ENCODE data around the gene AGBL4.
A peak's percentile ranks its signal among the peaks of the same experiment; 100 is the strongest.

Gene AGBL4

GRCh38 chr1:49187056-49187455, 836.7 kb downstream of the AGBL4 start:
- DNase-seq (ENCODE audit: low read depth, low spot score) = no peak

DNA sequence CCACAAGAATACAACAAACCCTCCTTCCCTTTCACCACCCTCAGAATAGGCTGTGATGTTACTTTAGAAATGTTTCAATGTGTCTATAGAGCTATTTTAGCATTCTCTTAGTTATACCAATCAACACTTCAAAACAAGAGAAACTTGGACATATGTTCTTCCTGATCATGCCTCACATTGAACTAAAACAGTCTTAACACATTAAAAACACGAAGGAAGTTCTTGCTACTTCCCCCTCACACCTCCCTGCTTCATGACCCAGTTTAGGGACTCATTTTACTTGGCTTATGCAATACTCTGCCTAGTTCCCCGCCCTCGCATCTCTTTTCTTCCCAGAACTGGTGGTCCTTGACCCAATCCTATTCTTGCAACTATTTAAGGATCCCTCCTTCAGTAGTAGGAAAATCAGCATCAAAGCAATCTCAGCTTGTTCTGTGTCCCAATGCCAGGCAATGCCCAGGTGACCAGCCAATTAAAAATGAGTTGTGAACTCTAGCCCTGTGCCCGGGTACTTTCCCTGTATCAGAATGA, 838.2 kb downstream of the AGBL4 start:
- DNase-seq (ENCODE audit: low read depth, low spot score) = no peak

DNA sequence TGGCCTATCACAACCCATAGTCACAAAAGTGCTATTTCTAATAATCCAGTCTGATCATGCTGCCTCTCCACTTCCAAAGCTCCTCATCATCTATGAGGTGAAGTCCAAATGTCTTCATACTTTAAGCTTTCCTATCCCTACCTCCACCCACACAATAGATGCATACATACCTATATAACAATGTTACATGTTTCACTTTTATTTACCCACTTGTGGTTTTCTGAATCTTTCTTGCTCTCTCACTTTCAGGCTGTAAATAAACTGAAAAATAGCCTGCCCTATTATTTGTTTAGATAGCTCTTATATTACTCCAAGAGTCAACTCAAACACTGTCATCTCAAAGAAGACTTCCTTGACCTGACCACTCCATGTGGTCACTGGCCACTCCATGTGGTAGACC, 840.3 kb downstream of the AGBL4 start:
- no peak for DNase-seq (ENCODE audit: low read depth, low spot score)

- no peak for DNase-seq (ENCODE audit: low read depth, low spot score)
Measured at GRCh38 chr1:49181033-49181432, 842.7 kb downstream of the AGBL4 start.

- no peak for DNase-seq (ENCODE audit: low read depth, low spot score)
Measured at GRCh38 chr1:49171941-49172593, 851.7 kb downstream of the AGBL4 start.

DNA sequence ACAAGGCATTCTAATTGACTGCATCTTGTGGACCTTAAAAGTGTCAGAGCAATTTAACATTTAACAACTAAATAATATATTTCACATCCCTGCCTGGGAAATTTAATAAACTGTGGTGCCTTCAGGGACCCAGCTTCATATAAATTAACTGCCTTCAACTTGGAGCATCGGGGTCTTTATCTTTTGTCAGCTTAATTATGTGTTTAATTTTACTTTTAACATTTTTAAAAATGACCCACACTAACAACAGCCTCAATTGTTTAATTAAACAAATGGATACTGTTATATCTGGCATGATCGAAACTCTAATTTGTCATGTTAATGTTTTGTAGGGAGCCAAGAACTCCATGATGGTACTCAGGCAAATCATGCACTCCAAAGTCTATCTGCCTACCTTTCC, 857.7 kb downstream of the AGBL4 start:
- DNase-seq (ENCODE audit: low read depth, low spot score) = no peak

DNA sequence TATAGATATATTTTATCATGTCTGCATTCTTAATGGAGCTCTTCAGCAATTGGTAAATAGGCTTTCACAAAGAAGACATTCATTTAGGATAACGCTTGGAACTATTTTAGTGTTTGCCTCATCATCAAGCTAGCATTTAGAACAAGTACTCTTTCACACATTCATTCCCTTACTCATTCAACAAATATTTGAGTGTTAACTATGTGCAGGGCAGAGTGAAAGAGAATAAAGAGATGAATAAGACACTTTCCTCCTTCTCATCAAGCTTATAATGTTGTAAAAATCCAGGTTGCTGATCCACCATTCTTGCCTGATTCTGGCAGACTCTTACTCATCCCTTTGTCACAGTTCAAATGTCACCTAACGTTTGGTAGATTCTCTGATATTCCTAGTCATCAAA, 860.7 kb downstream of the AGBL4 start:
- no peak for DNase-seq (ENCODE audit: low read depth, low spot score)

DNA sequence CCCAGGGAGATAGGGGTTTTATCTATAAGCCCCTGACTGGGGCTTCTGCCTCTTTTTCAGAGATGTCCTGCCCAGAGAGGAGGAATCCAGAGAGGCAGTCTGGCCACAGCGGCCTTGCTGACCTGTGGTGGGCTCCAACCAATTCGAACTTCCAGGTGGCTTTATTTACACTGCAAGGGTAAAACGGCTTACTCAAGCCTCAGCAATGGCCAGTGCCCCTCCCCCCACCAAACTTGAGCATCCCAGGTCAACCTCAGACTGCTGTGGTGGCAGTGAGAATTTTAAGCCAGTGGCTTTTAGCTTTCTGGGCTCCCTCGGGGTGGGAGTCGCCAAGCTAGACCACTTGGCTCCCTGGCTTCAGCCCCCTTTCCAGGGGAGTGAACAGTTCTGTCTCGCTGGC, 863.1 kb downstream of the AGBL4 start:
- no peak for DNase-seq (ENCODE audit: low read depth, low spot score)

DNA sequence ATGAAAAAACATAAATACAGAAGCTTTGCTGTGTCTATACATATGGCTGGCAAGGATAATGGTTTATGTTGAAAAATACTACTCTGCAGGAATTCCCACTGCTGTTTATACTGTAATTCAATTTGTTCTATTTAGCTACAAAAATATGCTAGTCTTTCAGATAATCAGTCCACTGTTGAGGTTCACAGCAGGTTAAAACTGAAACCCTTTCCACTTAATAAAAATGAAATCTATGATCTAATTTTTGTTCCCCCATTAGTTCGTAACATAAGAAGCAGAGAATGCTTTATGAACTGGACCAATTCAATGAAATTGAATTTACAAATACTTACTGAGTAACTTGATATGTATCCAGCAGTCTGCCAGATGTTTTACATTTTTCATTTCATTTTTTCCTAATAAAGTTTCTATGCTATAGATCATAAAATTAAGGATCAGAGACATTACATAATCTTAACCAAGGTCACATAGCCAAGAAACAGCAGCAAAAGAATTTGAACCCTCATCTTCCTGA, 887.0 kb downstream of the AGBL4 start:
- DNase-seq (ENCODE audit: low read depth, low spot score) = no peak

DNA sequence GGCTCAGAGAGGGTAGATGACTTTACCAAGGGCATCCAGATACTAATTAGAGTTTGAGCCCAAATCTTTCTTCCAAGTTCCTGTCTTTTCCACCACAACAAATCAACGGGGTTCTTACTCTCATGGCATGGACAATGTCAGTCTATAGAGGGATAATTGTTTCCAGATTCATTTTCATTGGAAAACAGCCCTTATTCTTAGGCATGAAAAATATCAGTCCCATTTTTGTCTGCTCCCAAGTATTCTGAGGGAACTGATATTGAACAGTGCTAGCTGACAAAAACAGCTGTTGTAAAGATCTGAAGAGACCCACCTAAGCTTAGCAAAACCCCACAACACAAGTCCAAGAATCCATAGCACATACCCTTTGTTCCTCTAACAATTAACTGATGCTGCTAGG, 898.0 kb downstream of the AGBL4 start:
- no peak for DNase-seq (ENCODE audit: low read depth, low spot score)

DNA sequence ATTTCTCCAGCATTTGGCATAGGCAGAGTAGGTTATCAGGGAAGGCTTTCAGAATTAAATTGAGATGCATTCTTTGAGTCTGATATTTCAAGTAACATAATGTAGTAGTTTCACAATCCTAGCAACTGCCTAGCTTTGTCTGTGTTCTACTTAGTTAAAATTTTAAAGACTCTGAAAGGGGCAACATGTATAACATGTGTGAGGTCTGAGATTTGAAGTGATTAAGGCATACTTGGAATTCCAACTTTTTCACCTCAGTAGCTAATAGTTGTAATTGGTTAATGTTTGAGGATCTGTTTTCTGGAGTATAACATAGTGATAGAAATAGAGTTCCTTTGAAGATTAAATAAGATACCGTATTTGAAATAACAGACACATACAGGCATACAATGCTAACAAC, 911.8 kb downstream of the AGBL4 start:
- no peak for DNase-seq (ENCODE audit: low read depth, low spot score)

- no peak for DNase-seq (ENCODE audit: low read depth, low spot score)
Measured at GRCh38 chr1:49106445-49106844, 917.3 kb downstream of the AGBL4 start.

- DNase-seq (ENCODE audit: low read depth, low spot score) = no peak
Measured at GRCh38 chr1:49104575-49104974, 919.2 kb downstream of the AGBL4 start.

- no peak for DNase-seq (ENCODE audit: low read depth, low spot score)
Measured at GRCh38 chr1:49102752-49103151, 921.0 kb downstream of the AGBL4 start.

GRCh38 chr1:49098866-49099265, 924.9 kb downstream of the AGBL4 start:
- DNase-seq (ENCODE audit: low read depth, low spot score) = no peak

DNA sequence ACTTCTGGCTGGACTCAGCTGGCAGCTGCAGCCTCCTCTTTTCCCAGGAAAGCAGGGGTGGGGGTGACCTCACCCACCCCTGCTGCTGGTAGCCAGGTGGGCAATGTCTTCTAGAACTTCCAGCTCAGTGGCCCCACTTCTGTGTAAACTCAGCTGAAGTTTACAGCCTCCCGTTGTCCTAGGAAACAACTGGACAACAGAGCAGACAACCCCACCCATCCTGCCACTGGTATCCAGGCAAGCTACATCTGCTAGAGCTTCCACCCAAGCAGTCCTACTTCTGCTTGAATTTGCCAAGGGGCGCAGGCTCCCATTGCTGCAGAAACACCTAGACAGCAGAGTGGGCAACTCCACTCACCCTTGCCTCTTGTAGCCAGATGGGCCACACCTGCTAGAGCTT, 937.4 kb downstream of the AGBL4 start:
- no peak for DNase-seq (ENCODE audit: low read depth, low spot score)

GRCh38 chr1:49085079-49085478, 938.7 kb downstream of the AGBL4 start:
- no peak for DNase-seq (ENCODE audit: low read depth, low spot score)

DNA sequence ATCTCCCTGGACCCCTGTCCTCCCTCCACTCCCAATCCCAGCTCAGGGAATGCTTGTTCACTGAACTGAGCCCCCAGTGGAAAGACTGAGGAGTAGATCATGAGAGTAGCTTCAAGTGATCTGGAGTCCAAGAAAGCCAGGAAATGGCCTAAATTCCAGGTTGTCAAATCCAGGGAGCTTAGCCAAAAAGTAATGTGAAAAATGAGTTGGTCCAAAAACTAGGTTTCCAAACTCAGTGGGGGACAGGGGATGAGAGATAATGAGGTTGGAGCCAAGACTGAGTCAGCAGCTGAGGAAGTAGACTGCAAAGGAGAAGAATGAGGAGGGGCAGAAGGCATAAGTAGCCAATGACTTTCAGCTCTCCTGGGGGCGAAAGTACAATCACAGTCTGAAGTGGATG, 963.0 kb downstream of the AGBL4 start:
- no peak for DNase-seq (ENCODE audit: low read depth, low spot score)

DNA sequence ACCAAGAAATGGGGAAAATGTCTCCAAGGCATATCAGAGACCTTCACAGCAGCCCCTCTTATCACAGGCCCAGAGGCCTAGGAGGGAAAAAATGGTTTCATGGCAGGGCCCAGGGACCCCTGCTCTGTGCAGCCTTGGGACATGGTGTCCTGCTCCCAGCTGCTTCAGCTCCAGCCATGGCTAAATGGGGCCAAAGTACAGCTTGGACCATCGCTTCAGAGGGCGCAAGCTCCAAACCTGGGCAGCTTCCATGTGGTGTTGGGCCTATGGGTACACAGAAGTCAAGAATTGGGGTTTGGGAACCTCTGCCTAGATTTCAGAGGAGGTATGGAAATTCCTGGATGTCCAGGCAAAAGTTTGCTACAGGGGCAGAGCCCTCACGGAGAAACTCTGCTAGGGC, 964.7 kb downstream of the AGBL4 start:
- no peak for DNase-seq (ENCODE audit: low read depth, low spot score)

DNA sequence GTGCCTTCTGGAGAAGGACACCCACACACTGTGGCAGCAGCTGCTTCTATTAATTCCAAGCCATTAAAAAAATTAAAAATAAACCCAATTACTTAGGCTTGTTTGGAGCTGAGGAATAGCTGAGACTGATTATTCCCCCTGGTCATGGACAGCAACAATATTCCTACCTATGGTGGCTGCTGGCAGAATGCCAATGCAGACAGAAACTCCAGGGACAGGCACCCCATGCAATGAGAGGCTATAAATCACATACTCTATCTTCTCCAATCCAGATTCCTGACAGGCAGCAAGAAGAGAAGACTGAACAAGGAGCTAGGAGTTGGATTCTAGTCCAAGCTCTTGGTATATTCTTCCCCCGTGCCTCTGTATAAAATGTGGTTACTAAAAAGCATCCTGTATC, 971.7 kb downstream of the AGBL4 start:
- no peak for DNase-seq (ENCODE audit: low read depth, low spot score)

GRCh38 chr1:49051647-49052046, 972.1 kb downstream of the AGBL4 start:
- no peak for DNase-seq (ENCODE audit: low read depth, low spot score)

DNA sequence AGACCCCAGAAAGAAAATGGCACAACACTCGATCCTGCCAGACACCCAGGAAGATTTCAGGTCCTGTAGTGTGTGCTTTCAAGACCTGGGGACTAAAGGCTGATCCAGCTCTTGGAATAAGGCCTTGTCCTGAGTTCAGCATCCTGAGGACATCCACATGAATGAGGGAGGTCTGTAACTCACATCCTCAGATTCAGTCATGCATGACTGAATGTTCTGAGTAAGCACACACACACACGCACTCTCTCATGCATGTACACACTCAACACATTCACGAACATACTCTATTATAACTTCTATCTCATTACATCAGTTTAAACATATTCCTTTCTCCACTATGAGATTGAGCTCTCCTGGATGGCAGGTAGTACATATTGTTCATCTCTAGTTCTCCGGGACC, 973.7 kb downstream of the AGBL4 start:
- no peak for DNase-seq (ENCODE audit: low read depth, low spot score)

DNA sequence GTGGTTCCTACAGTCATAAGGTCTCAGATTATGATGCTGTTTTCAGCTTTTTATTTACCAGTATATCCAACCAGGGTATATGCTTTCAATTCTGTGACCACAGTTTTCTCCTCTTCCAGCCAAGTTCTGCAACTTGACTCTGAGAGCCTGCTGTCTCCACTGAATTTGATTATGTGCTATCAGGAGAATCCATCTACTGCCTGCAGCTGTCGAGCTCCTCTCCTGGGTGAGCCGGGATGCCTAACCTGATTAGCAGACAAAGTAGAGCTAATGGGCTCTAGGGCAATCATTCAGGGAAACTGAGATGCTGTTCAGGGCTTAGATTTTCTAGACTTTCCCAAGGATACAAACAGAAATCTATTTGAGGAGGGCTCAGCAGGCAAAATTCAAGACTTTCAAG, 975.6 kb downstream of the AGBL4 start:
- peak; percentile 4 for DNase-seq (ENCODE audit: low read depth, low spot score)

DNA sequence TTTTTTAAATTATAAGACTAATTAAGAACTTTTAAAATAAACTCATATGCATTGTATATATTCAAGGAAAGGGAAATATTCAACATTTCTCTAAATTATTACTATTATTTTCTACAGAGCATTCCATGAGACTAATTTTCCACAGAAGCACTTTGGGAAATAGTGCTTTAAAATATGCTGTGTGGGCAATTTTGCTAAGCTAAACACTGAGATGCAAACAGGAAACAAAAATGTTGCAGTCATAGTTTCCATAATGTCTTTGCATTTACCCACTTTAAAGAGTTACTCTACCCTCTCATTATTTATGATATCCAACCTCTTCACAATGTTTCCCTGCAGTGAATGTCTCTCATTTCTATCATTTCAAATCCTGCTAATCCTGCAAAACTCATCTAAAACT, 977.4 kb downstream of the AGBL4 start:
- DNase-seq (ENCODE audit: low read depth, low spot score) = no peak
